Left ventricle myocardium inferior (tissue), 1 donor: ENCODE data around the gene CELF4. TPM values are rescaled to one million over a fixed set of nuclear protein-coding genes. Genes with fewer than 3 reads are reported as not detected.

Source experiments
- DNase-seq: peaks from one replicate; pipeline ENCODE4 v3.0.0-alpha.2; 2020
- H3K27ac ChIP-seq: fragments of 200-600 bp; replicated peaks from 2 replicates; pipeline ENCODE4 v1.8.0; 2021
- H3K27me3 ChIP-seq: fragments of 200-600 bp; 2 replicates; pipeline ENCODE4 v1.8.0; 2021; ENCODE audit warnings: low read depth
- H3K36me3 ChIP-seq: fragments of 200-600 bp; 2 replicates; pipeline ENCODE4 v1.8.0; 2021
- H3K4me1 ChIP-seq: fragments of 200-600 bp; 2 replicates; pipeline ENCODE4 v1.8.0; 2021
- H3K4me3 ChIP-seq: fragments of 200-600 bp; 2 replicates; pipeline ENCODE4 v1.8.0; 2021; ENCODE audit warnings: mild to moderate bottlenecking, moderate library complexity
- H3K9me3 ChIP-seq: fragments of 200-600 bp; replicated peaks from 2 replicates; pipeline ENCODE4 v1.8.0; 2021
- CTCF ChIP-seq: fragments of 200-600 bp; IDR thresholded peaks from 2 replicates; pipeline ENCODE4 v1.8.0; 2021; ENCODE audit warnings: antibody characterized with exemption, mild to moderate bottlenecking, borderline replicate concordance
- intact Hi-C: fragments of 100-400 bp; cut with micrococcal nuclease; formaldehyde crosslinking; loops from one replicate; pipeline ENCODE4 v1.11.0; 2022
- total RNA-seq: library from RNA; stranded (reverse); fragmentation: NEBNext Ultra II Directional; extraction: Animal tissue kit (Norgen Biotek cat#: 25700); gene quantifications from one replicate; pipeline ENCODE4 v1.2.1, GENCODE V29; 2021
- donor health status: DM: no; HTN: yes; CAD: no; lungs with severe emphysema.

CELF4 gene
- total RNA-seq, 1 donor from 2014 or later: 0.60 TPM

- Histone ChIP-seq H3K4me3 (no peak overlapping the region), H3K9me3 (no peaks in the 10 kb centered on the region), H3K27ac (no peak overlapping the region), H3K27me3 (peaks cover 76% of the 10 kb centered on the region), H3K4me1 (peaks cover 12% of the 10 kb centered on the region), H3K36me3 (no peaks in the 10 kb centered on the region)
- TF ChIP-seq CTCF: no peak
- no peak for DNase-seq
- intact Hi-C loops: no loop called here
Observed at GRCh38 chr18:37251679-37252078, 313.9 kb downstream of the CELF4 start.

- no peak overlapping the region for H3K27ac ChIP-seq
- H3K9me3 ChIP-seq: no peaks in the 10 kb centered on the region
- H3K4me1 ChIP-seq: peaks cover 12% of the 10 kb centered on the region
- no peak for DNase-seq
- H3K27me3 ChIP-seq: peaks cover 66% of the 10 kb centered on the region
- no peak overlapping the region for H3K4me3 ChIP-seq
- H3K36me3 ChIP-seq: no peaks in the 10 kb centered on the region
- intact Hi-C loops: no loop called here
- no peak for TF ChIP-seq CTCF
Observed at GRCh38 chr18:37249895-37250618, 315.5 kb downstream of the CELF4 start.

- no peak for DNase-seq
- Histone ChIP-seq H3K4me1 (peaks cover 7% of the 10 kb centered on the region), H3K27me3 (peaks cover 66% of the 10 kb centered on the region), H3K4me3 (no peak overlapping the region), H3K9me3 (no peaks in the 10 kb centered on the region), H3K27ac (no peak overlapping the region), H3K36me3 (no peaks in the 10 kb centered on the region)
- intact Hi-C loops: no loop called here
- TF ChIP-seq CTCF: no peak
Observed at GRCh38 chr18:37249171-37249886, 316.3 kb downstream of the CELF4 start.

GRCh38 chr18:37248281-37248680 lies 317.3 kb downstream of the CELF4 start:
- no peak for DNase-seq

More at GRCh38 chr18:37248281-37248680, 317.3 kb downstream of the CELF4 start:
- Histone ChIP-seq H3K36me3 (no peaks in the 10 kb centered on the region), H3K27me3 (peaks cover 66% of the 10 kb centered on the region), H3K9me3 (no peaks in the 10 kb centered on the region), H3K27ac (no peak overlapping the region), H3K4me1 (peaks cover 5% of the 10 kb centered on the region), H3K4me3 (no peak overlapping the region)
- no peak for TF ChIP-seq CTCF
- intact Hi-C loops: no loop called here
